HG03457 (cell line): Measurements from ENCODE around the gene PTH2R.
"Not testable (repeated sequence)": the region's sequence is repeated elsewhere in the genome, so short reads cannot be mapped to it uniquely, and the experiment has no call there.

Source experiments
- ATAC-seq: cut with Tn5 transposase; IDR thresholded peaks from one replicate; pipeline ENCODE4 v1.9.1; 2021; ENCODE audit warnings: moderate number of reproducible peaks; ENCODE audit not compliant: unreplicated experiment

PTH2R gene

GRCh38 chr2:208389940-208390339 is 16.7 kb upstream of the PTH2R start:
- no peak for ATAC-seq

GRCh38 chr2:208392300-208392699 is 14.3 kb upstream of the PTH2R start:
- no peak for ATAC-seq

- ATAC-seq, result not testable (repeated sequence)
Observed at GRCh38 chr2:208396796-208397195, 9.8 kb upstream of the PTH2R start.

GRCh38 chr2:208399201-208399600 is 7.4 kb upstream of the PTH2R start:
- ATAC-seq, result no peak

GRCh38 chr2:208407667-208408066 is 1.1 kb downstream of the PTH2R start:
- ATAC-seq, result no peak

- ATAC-seq, result no peak
Observed at GRCh38 chr2:208413931-208414330, 7.3 kb downstream of the PTH2R start.

- no peak for ATAC-seq
Observed at GRCh38 chr2:208415255-208415654, 8.7 kb downstream of the PTH2R start.

GRCh38 chr2:208415897-208416296 is 9.3 kb downstream of the PTH2R start:
- ATAC-seq, result no peak

- no peak for ATAC-seq
Observed at GRCh38 chr2:208426412-208427045, 19.9 kb downstream of the PTH2R start.

GRCh38 chr2:208437755-208438154 is 31.2 kb downstream of the PTH2R start:
- no peak for ATAC-seq

- ATAC-seq, result no peak
Observed at GRCh38 chr2:208440716-208441115, 34.1 kb downstream of the PTH2R start.

- ATAC-seq, result no peak
Observed at GRCh38 chr2:208441951-208442350, 35.4 kb downstream of the PTH2R start.

- not testable (repeated sequence) for ATAC-seq
Observed at GRCh38 chr2:208447447-208447846, 40.9 kb downstream of the PTH2R start.

- ATAC-seq, result no peak
Observed at GRCh38 chr2:208451061-208451460, 44.5 kb downstream of the PTH2R start.

GRCh38 chr2:208454861-208455260 is 48.3 kb downstream of the PTH2R start:
- ATAC-seq, result no peak

- ATAC-seq, result no peak
Observed at GRCh38 chr2:208463721-208464120, 57.1 kb downstream of the PTH2R start.

- no peak for ATAC-seq
Observed at GRCh38 chr2:208464205-208464604, 57.6 kb downstream of the PTH2R start.

- no peak for ATAC-seq
Observed at GRCh38 chr2:208466151-208466919, 59.7 kb downstream of the PTH2R start.

- ATAC-seq, result no peak
Observed at GRCh38 chr2:208466920-208467298, 60.3 kb downstream of the PTH2R start.

GRCh38 chr2:208467564-208467963 is 61.0 kb downstream of the PTH2R start:
- no peak for ATAC-seq

GRCh38 chr2:208477741-208478140 is 71.1 kb downstream of the PTH2R start:
- no peak for ATAC-seq

- no peak for ATAC-seq
Observed at GRCh38 chr2:208479342-208479741, 72.8 kb downstream of the PTH2R start.

GRCh38 chr2:208481945-208482344 is 75.4 kb downstream of the PTH2R start:
- ATAC-seq, result not testable (repeated sequence)
